CD4-positive, alpha-beta T cell treated with Interleukin-6 for 4 hours (primary cell): ENCODE measurements around the gene TLCD3B.

Source experiments
- DNase-seq: peaks from one replicate; pipeline ENCODE4 v3.0.0-alpha.2; 2020; ENCODE audit warnings: mixed read lengths

TLCD3B gene

DNA sequence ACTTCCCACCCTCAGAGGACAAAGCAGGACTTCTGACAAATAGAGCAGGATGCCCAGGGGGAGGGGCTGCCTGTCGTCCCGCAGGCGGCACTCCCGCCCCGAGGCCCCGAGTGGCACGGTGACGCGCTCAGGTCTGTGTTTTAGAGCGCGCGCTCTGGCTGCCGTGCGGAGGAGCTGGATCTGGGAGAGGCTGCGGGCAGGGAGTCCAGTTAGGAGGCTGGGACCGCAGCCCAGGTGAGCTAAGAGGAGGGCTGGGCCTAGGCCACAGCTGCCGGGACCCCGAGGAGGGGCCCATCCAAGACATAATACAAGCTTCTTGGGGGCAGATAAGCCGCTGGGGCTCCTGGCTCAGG lies 26.7 kb downstream of the TLCD3B start:
- no peak for DNase-seq

DNA sequence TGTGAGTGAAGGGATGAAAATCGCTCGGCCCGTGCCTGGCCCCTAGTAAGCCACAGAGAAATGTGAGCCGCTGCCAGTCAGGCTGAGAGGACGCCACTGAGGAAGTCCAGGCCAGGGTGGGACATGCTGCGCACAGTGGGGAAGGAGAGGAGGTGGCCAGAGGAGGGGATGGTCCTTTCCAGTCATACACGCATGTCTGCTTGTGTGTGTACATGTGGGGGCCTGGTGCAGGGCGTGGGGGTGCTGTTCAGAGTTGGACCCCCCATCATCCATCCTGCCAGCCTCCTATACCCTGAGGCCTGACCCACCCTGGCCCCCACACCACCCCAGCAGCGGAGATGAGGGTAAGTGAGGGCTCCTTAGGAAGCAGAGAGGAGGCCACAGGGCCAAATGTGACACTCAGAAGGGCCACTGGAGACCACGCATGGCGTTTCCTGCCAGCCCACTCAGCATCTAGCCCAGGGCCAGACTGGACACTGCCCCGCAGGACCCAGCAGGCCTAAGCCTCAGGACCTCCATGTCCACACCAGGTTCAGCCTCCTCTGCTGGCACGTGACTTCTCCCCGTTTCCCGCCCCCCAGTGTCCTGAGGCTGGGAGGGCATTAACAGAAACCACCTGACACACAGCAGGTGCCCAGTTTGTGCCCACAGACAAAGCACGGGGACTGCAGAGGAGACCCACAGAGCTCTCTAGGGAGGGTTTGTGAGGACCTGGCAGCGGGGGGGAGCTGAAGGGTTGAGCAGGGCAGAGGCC lies 27.2 kb downstream of the TLCD3B start:
- no peak for DNase-seq

DNA sequence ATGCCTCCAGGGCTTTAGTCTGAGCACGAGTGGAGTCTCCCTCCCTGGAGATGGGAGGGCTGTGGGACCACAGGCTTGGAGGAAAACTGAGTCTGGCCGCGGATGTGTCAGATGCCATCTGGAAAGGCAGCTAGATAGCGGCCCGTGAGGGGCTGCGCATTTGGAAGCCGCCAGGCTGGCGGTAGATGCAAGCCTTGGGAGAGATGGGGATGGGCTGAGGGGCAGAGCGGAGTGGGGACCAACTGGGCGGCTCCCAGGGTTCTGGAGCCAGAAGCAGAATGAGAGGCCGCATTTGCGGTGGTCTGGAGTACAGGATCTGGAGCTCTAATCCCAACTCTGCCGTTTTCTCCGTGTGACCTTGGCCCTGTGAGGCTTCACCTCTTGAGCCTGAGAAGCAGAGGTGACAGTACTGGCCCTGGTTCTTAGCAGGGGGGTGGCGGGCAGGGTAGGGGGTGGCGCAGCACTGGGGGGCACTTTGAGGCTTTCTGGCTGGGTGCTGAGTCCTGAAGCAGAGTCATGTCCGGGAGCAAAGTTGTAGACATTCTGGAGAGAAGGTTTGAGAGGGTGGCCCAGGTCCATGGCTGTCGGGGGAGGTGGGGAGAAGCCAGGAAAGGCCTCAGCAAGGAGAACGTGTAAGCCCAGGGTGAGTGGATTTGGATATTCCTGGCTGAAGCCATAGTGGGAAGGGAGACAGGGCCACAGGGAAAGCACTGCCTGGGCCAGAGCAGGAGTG lies 28.3 kb downstream of the TLCD3B start:
- DNase-seq: no peak

DNA sequence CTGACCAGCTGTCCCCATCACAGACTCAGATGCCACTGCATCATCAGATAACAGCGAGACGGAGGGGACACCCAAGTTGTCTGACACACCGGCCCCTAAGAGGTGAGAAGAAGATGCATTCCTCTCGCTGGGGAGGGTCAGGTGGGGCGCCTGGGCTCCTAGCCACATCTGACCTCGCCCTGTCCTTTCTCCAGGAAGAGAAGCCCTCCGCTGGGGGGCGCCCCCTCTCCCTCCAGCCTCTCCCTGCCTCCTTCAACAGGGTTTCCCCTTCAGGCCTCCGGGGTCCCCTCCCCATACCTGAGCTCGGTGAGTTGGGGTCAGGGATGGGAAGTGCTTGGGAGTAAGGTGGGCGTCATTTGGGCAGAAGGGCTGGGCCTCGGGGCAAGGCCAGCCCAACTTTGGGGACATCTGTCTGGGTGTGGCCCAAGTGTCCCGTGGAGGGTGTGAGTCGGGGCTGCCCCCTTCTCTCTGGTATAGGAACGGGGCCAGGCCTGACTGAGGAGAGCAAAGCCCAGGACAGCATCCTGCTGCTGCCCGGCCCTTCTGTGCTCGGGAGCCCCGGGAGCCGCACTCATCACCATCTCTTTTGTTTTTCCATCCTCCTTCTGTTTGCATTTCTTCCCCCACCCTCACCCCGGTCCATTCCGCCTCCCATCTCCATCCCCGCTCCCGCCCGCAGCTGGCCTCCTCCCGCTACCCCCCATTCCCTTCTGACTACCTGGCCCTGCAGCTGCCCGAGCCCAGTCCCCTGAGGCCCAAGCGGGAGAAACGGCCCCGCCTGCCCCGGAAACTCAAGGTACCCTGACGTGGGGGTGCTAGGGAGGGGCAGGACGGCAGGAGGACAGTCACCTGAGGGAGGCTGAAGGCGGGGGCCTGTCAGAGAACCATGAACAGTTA lies 30.1 kb downstream of the TLCD3B start:
- no peak for DNase-seq

DNA sequence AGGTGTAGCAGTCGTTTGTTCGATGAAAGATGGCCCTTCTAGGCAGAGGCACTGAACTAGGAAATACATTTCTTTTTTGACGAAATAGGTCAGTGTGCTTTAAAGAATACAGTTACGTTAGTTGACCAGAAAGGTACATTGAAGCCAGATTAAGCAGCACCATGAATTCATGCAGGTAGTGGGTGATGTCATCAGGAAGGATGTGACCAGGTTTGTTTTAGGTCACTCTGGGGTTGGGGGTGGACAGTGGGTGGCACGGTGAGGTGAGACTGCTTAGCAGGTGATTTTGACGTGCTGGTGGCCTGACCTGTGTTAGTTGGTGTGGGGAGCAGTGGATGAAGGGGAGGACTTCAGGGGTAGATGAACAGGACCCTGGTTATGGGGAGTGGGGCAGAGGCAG lies 31.5 kb downstream of the TLCD3B start:
- DNase-seq: no peak

DNA sequence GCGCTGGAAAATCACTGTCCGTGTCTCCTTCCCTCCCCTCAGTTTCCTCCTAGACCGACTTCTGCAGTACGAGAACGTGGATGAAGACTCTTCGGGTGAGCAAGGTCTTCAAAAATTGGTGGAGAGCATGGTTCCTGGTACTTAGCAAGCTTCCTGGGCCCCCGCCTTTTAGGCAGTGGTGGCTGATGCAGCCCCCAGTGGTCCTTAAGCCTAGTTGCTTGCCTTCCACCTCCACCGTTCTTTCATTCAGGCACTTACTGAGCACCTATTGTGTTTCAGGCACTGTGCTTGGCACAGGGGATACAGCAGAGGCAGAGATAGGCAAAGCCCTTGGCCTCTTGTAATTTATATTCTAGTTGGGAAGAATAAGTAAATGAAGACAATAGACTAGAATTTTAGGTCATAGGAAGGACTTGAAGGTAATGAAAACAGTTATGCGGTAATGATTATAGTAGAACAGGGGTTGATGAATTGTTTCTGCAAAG lies 34.3 kb downstream of the TLCD3B start:
- no peak for DNase-seq

DNA sequence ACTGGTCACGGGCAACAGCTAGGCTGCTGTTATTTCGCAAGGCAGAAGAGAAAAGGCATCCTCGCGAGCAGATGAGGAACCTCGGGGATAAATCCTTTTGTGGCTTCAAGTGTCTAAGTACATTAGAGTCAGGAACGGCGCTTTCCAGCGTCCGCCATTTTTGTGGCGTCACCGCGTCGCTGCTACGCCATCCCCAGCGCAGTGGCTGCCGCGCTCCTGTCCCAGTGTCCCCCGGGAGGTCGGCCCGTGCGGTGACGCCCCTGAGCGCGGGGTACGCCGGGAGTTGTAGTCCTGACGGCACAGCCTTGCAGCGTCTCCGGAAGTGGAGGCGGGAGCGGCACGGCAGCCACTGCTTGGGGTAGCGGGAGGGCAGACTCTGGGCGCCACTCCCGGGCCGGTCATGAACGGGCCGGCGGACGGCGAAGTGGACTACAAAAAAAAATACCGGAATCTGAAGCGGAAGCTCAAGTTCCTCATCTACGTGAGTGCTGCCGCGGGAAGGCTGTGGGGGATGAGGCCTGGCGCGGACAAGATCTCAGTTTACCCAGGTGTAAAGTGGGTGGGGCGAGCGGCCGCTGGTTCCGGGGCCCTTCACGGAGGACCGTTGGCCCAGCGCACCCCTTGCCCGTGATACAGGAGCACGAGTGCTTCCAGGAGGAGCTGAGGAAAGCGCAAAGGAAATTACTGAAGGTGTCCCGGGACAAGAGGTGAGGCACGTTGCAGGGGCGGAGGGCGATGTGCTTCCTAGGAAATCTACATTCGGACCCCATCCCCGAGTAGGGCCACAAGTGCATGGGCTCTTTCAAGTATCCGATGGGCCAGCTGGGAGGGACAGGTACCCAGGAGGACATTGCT lies 34.9 kb downstream of the TLCD3B start, which contains the start of gene INO80E:
Gene INO80E (plus strand): TSS at position 331 of the 855 bp plus-strand sequence. CDS start 70 bp downstream, at position 401.
- DNase-seq: peak; percentile 99

DNA sequence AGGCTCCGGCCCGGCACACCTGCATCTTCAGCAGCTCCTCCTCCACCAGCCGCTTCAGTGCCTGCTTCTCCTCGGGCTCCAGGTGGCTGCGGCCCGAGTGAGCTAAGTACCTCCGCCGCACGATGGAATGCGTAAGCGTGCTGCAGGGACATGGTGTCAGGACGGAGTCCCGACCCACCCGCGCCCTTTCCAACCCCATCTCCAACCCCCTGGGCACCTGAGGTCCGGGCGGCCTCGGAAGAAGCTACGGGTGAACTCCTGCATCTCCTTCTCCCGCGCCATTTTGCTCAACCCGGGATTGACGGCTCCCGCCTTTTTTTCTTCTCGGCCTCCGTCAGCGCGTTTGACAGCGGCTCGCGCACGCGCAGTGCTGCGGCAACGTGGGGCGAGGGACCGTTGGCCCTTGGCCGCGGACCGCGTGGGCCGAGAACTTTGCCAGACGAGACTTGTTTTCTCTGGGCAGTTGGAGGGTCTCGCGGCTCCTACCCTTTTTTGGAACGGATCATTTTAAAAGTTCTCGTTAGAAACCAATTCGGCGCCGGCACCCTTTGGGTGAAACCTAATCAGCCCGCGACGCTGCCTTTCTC lies 35.7 kb downstream of the TLCD3B start, which contains the start of gene HIRIP3:
Gene HIRIP3 (minus strand): TSS at position 294 of the 587 bp plus-strand sequence. CDS start 12 bp downstream, at position 282.
- peak; percentile 88 for DNase-seq

DNA sequence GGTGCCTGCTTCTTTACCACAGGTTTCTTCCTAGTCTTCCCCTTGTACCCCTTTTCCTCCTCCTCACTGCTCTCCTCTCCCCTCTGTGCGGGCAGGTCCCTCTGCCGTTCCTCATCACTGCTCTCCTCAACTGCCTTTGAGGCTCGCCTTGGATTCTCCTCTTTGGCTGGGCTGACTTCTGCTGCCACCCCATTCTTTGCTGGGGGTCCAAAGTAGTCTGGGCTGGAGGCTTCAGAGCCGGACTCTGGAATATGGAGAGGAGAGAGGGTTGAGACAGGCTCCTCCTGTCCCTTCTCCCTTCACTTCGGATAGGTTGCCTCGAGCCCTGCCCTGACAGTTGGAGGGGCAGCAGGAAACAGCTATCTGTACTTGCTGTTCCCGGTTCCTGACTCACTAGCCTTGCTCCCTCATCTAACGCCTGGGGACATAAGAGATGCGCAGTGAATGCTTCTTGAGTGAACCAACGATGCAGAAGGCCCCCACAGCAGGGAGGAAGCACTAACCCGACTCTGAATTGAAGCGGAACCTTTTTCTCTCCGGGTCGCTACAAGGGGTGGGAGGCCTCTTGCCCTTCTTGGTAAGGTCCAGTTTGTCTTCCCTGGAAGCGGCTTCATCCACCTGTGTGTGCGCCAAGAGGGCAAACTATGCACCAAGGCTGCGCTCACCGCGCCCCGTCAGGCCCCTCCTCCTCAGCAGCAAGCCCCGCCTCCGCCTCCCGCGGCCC lies 36.3 kb downstream of the TLCD3B start:
- DNase-seq: peak; percentile 79

DNA sequence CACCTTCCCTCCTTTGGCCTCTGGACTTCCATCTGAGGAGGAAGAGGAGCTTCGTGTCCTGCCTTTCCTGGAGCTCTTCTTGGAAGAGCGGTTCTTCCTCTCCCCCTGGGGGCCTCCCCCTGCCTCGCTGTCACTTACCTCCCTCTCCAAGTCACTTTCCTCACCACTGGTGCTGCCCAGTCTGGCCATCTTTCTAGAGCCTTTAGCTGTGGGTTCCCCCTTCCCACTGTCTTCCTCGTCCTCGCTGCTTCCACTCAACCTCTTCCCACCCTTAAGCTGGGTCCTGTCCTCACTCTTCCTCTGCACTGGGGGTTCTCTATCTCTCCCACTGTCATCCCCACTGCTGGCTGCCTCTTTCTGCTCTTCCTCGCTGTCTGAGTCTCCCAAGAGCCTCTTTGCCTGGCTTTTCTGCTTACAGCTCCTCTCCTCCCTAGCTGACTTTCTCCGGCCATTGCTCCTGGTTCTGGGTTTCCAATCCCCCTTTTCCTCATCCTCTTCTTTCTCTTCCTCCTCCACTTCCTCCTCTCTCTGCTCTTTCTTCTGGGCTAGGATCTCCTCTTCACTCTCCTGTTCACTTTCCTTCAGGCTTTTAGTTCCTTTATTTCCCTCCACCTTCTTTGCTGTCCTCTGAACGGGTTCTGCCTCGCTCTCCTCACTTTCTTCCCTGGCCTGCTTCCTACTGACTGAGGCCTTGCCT lies 37.0 kb downstream of the TLCD3B start:
- no peak for DNase-seq

DNA sequence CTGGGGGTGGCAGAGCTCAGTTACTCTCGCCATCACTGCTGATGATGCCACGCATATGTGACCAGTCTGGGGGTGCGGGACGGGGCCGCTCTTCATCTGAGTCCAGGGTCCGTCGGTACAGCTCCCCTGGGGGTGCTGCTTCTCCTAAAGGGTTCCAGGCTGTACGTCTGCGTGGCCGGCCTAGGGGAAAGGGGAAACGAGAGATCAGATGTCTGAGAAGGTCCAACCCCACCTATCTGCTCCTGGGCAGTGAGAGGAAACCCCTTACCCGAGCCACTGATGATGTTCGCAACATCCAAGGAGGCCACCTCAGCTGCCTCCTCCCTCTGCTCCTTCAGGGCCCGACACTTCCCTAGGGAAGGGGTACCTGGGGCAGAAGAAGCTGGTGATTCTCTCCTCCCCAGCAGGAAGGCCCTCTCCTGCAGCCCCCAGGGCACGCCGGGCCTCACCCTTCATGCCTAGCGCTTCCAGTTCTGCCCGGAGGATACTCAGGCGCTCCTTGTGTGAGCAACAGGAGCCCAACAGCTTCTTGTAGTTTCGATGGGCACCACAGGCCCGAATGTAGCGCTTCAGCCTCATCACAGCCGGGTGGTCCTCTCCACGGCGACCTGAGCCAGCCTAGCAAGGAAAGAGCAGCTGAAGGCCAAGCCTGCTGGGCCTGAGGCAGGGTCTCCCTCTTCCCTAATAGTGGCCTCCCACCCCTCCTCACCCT lies 37.7 kb downstream of the TLCD3B start:
- DNase-seq: no peak

DNA sequence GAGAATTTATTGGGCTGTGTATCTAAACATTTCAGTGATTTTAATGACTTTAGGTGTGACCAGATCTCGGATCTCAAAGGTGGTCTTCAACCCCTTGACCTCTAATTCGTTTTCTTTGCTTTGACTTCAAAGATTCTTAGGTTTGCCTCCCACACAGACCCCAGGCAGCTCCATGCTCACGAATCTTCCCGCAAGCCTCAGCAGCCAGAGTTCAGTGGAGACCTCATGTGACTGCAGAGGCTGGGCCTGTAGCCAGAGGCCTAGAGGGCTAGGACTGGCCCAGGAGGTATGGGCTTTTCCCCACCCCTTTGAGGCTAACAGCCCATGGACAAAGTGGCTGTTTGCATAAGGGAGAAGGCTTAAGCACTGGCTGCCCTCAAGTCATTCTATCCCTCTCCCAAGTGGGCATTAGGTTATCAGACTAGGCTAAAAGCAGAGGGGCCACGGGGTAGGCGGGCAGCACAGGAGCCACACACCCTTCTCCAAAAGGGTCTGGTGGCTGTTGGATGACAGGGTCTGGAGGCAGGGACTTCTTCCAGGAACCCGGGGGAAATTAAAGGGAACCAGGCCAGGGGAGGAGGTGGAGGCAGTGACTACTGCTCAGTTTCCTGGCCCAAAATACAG lies 38.6 kb downstream of the TLCD3B start:
- DNase-seq: no peak

DNA sequence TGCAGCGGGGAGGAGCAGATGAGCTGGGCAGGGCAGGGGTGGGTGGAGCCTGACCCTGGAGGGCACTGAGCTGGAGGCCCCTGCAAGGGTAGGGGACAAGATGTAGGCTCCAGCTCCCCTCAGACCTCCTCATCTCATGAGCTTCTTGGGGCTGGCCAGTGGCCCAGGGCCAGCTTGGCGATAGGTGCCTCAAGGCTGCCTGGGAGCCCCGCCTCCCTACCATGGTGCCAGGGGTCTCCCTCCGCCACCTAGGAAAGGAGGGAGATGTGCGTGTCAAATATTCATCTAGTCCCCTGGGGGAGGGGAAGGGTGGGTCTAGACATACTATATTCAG lies 39.5 kb downstream of the TLCD3B start:
- DNase-seq: no peak

DNA sequence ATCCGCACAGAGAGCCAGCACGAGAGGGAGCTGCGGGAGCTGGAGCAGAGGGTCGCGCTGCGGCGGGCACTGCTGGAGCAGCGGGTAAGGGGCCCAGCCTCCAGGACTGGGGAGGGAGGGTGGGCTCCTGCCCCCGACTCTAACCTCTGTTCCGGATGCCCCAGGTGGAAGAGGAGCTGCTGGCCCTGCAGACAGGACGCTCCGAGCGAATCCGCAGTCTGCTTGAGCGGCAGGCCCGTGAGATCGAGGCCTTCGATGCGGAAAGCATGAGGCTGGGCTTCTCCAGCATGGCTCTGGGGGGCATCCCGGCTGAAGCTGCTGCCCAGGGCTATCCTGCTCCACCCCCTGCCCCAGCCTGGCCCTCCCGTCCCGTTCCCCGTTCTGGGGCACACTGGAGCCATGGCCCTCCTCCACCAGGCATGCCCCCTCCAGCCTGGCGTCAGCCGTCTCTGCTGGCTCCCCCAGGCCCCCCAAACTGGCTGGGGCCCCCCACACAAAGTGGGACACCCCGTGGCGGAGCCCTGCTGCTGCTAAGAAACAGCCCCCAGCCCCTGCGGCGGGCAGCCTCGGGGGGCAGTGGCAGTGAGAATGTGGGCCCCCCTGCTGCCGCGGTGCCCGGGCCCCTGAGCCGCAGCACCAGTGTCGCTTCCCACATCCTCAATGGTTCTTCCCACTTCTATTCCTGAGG lies 40.0 kb downstream of the TLCD3B start:
- DNase-seq: no peak

DNA sequence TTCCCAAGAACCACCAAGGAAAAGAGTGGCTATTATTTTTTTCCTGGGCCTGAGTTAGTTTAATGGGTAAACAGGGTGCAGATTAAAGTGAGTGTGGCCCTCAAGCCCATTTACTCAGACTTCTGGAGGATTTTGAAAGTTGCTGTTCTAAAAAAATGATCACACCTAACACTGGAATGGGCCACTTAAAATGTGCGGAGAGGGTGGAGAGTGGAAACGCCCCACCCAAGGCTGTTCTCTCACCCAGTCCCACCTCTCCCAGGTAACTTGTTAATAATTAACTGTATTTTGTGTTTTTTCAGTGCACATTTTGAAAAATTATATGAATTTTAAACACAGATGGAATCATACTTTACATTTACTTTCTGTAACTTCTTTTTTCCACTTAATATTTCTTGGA lies 41.0 kb downstream of the TLCD3B start:
- no peak for DNase-seq

DNA sequence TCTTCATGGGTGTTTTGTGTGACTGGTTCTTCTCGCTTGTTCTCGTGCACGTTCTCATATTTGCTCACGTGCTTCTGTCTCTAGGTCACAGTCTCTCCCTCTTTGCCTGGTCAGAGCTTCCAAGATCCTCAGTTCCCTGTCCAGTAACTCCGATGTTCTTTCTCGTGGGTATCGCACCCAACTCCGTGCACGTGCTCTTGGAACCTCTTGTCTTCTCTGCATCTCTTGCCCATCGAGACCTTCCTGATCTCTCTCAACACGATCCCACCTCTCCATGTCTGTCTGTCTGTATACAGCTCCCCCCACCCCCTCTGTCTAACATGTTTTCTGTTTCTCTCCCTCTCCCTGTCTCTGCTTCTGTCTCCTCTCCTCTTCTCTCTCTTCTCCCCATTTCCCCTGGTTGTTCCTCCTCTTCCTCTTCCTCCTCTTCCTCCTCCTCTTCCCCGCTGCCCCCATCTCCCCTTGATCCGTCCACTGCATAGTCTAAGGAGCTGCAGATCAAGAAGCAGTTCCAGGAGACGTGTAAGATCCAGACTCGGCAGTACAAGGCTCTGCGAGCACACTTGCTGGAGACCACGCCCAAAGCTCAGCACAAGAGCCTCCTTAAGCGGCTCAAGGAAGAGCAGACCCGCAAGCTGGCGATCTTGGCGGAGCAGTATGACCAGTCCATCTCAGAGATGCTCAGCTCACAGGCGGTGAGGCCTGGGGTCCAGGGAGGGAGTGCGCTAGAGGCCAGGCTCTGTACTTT lies 41.8 kb downstream of the TLCD3B start:
- DNase-seq: no peak

DNA sequence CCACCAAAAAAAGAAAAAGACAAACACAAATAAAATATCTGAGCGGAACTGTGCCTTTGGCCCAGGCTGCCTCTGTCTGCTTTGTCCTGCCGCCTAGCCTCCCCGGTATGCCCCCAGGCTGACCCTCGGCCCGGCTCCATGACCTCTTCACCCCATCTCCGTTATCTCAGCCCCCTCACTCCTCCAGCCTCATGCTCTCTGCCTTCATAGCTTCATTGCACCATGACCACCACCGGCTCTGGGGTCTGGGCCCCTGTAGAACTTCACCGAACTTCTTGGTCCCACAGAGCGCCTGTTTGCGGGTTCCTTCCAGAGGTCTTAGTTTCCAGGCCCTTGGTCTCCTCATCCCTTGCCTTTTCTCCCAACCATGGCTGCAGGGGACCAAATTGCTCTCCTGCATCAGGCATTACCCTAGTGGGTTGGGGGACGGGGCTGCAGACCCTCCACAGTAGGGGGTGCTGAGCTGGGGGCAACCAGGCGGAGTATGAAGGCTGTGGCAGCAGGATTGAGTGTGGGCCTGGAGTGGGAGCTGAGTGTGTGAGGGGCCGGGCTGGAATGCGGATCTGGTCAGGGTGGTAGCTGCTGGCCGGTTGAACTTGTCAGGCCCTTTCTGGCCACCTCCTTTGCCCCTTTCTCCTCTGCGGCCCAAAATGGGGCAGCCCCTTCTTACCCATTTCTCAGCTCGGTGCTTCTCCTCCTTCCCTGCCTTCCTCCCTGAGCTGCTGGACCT lies 42.6 kb downstream of the TLCD3B start:
- no peak for DNase-seq
